Thymus (tissue), 11 donors: ENCODE data around the gene ADH7. TPM values are rescaled to one million over a fixed set of nuclear protein-coding genes. Genes with fewer than 3 reads are reported as not detected.
"Not testable (repeated sequence)": the region's sequence is repeated elsewhere in the genome, so short reads cannot be mapped to it uniquely, and the experiment has no call there.

Source experiments
- DNase-seq, 9 donors: peaks; one replicate each; pipeline ENCODE4 v3.0.0-alpha.2; 2013; ENCODE audit warnings: low spot score in 9 of 9, low read depth in 6 of 9, missing footprints in 1 of 9
- H3K27ac ChIP-seq, 2 donors: one replicate each; pipeline ENCODE4 v1.5.1; 2013; ENCODE audit warnings: control low read depth in 1 of 2, low read depth in 1 of 2, low read length in 1 of 2, mild to moderate bottlenecking in 1 of 2, moderate library complexity in 1 of 2
- H3K27me3 ChIP-seq, 2 donors: one replicate each; pipeline ENCODE4 v1.5.1; 2013; ENCODE audit warnings: low read length in 1 of 2; ENCODE audit not compliant: control insufficient read depth in 2 of 2, insufficient read depth in 1 of 2
- H3K36me3 ChIP-seq, 2 donors: one replicate each; pipeline ENCODE4 v1.5.1; 2013; ENCODE audit warnings: low read length in 1 of 2, mild to moderate bottlenecking in 1 of 2, moderate library complexity in 1 of 2; ENCODE audit not compliant: control insufficient read depth in 2 of 2, insufficient read depth in 2 of 2
- H3K4me1 ChIP-seq, 2 donors: one replicate each; pipeline ENCODE4 v1.5.1; 2013; ENCODE audit warnings: low read length in 2 of 2; ENCODE audit not compliant: control insufficient read depth in 2 of 2, insufficient read depth in 2 of 2
- H3K4me3 ChIP-seq, 2 donors: one replicate each; pipeline ENCODE4 v1.5.1; 2013; ENCODE audit warnings: low read length in 2 of 2, control low read depth in 1 of 2, mild to moderate bottlenecking in 1 of 2
- H3K9me3 ChIP-seq, 2 donors: one replicate each; pipeline ENCODE4 v1.5.1; 2013; ENCODE audit warnings: low read length in 1 of 2, mild to moderate bottlenecking in 1 of 2; ENCODE audit not compliant: control insufficient read depth in 2 of 2, insufficient read depth in 1 of 2
- WGBS: extraction: QIAGEN DNeasy Blood & Tissue Kit; methylation state at CpG from one replicate; pipeline ENCODE4 v1.1.7; 2013; 5-methylcytosine and 5-hydroxymethylcytosine counted together
- polyA plus RNA-seq: library from polyadenylated mRNA; stranded (reverse); fragments of 200-250 nt; gene quantifications from one replicate; pipeline ENCODE4 v1.2.3, GENCODE V29; 2013
- total RNA-seq: library from RNA; stranded (reverse); fragments of 120-200 nt; gene quantifications from one replicate; pipeline ENCODE4 v1.2.4, GENCODE V29; 2013
- donor health status: healthy.

Gene ADH7
- total and polyA plus RNA-seq, 2 donors = 2.1 TPM; not detected in 1

GRCh38 chr4:99436976-99437722 lies 2.0 kb upstream of the ADH7 start:
- H3K9me3 ChIP-seq = no peaks in the 10 kb centered on the region
- H3K27ac ChIP-seq = no peak overlapping the region
- 95% methylated on average over 3 of the region's 3 CpGs for WGBS
- DNase-seq = no peak
- no peak overlapping the region for H3K4me3 ChIP-seq
- H3K27me3 ChIP-seq = no peaks in the 10 kb centered on the region
- H3K4me1 ChIP-seq = no peaks in the 10 kb centered on the region
- H3K36me3 ChIP-seq = no peaks in the 10 kb centered on the region

- H3K4me1 ChIP-seq = no peaks in the 10 kb centered on the region
- no peaks in the 10 kb centered on the region for H3K36me3 ChIP-seq
- H3K4me3 ChIP-seq = no peak overlapping the region
- WGBS = 93% methylated on average over 2 of the region's 2 CpGs
- DNase-seq = no peak
- H3K27me3 ChIP-seq = no peaks in the 10 kb centered on the region
- no peaks in the 10 kb centered on the region for H3K9me3 ChIP-seq
- no peak overlapping the region for H3K27ac ChIP-seq
These were observed 1.3 kb upstream of the ADH7 start for GRCh38 chr4:99436462-99436861.

- no peak for DNase-seq
- no peaks in the 10 kb centered on the region for H3K27me3 ChIP-seq
- no peaks in the 10 kb centered on the region for H3K9me3 ChIP-seq
- no peaks in the 10 kb centered on the region for H3K4me1 ChIP-seq
- no peak overlapping the region for H3K4me3 ChIP-seq
- H3K36me3 ChIP-seq = no peaks in the 10 kb centered on the region
- no peak overlapping the region for H3K27ac ChIP-seq
These were observed 5.0 kb downstream of the ADH7 start for GRCh38 chr4:99430106-99430505.

GRCh38 chr4:99417125-99417524 lies 18.0 kb downstream of the ADH7 start:
- Histone ChIP-seq H3K27me3 (no peaks in the 10 kb centered on the region), H3K36me3 (no peaks in the 10 kb centered on the region), H3K4me1 (no peaks in the 10 kb centered on the region), H3K27ac (no peak overlapping the region), H3K4me3 (no peak overlapping the region), H3K9me3 (no peaks in the 10 kb centered on the region)
- 94% methylated on average over 2 of the region's 2 CpGs for WGBS
- DNase-seq = no peak

- not testable (repeated sequence) for H3K4me1 ChIP-seq, H3K27me3 ChIP-seq, H3K4me3 ChIP-seq, H3K9me3 ChIP-seq, H3K36me3 ChIP-seq, H3K27ac ChIP-seq, DNase-seq
- 93% methylated on average over 8 of the region's 8 CpGs for WGBS
These were observed 19.4 kb downstream of the ADH7 start for GRCh38 chr4:99415762-99416161.

GRCh38 chr4:99414902-99415301 lies 20.2 kb downstream of the ADH7 start:
- H3K27ac ChIP-seq, H3K27me3 ChIP-seq, H3K36me3 ChIP-seq, H3K4me3 ChIP-seq, DNase-seq, H3K9me3 ChIP-seq, H3K4me1 ChIP-seq: not testable (repeated sequence)
- WGBS = 93% methylated on average over 3 of the region's 3 CpGs

GRCh38 chr4:99414401-99414800 lies 20.7 kb downstream of the ADH7 start:
- H3K27ac ChIP-seq = no peak overlapping the region
- H3K4me3 ChIP-seq = no peak overlapping the region
- H3K27me3 ChIP-seq = no peaks in the 10 kb centered on the region
- no peak for DNase-seq
- no peaks in the 10 kb centered on the region for H3K36me3 ChIP-seq
- H3K9me3 ChIP-seq = no peaks in the 10 kb centered on the region
- no peaks in the 10 kb centered on the region for H3K4me1 ChIP-seq

GRCh38 chr4:99413140-99413539 lies 22.0 kb downstream of the ADH7 start:
- no peaks in the 10 kb centered on the region for H3K9me3 ChIP-seq
- H3K4me3 ChIP-seq = no peak overlapping the region
- WGBS = 96% methylated on average over 4 of the region's 4 CpGs
- no peaks in the 10 kb centered on the region for H3K27me3 ChIP-seq
- H3K27ac ChIP-seq = no peak overlapping the region
- H3K36me3 ChIP-seq = no peaks in the 10 kb centered on the region
- DNase-seq = no peak
- no peaks in the 10 kb centered on the region for H3K4me1 ChIP-seq

GRCh38 chr4:99411041-99411440 lies 24.1 kb downstream of the ADH7 start:
- Histone ChIP-seq H3K9me3 (no peaks in the 10 kb centered on the region), H3K27ac (no peak overlapping the region), H3K4me1 (no peaks in the 10 kb centered on the region), H3K36me3 (no peaks in the 10 kb centered on the region), H3K27me3 (no peaks in the 10 kb centered on the region), H3K4me3 (no peak overlapping the region)
- no peak for DNase-seq

- H3K9me3 ChIP-seq = no peaks in the 10 kb centered on the region
- no peak overlapping the region for H3K27ac ChIP-seq
- no peak overlapping the region for H3K4me3 ChIP-seq
- no peak for DNase-seq
- WGBS = 91% methylated on average over 5 of the region's 5 CpGs
- no peaks in the 10 kb centered on the region for H3K27me3 ChIP-seq
- H3K4me1 ChIP-seq = peaks cover 0 to 3% of the 10 kb centered on the region in 2 donors
- no peaks in the 10 kb centered on the region for H3K36me3 ChIP-seq
These were observed 25.1 kb downstream of the ADH7 start for GRCh38 chr4:99410075-99410474.
